NCI-H2196 (cell line): ENCODE results near the gene SPEM2.

Experiments used
- DNase-seq: peaks from one replicate; lab custom pipeline; 2025; ENCODE audit not compliant: unreplicated experiment; lab: John Stamatoyannopoulos, UW

SPEM2 gene

DNA sequence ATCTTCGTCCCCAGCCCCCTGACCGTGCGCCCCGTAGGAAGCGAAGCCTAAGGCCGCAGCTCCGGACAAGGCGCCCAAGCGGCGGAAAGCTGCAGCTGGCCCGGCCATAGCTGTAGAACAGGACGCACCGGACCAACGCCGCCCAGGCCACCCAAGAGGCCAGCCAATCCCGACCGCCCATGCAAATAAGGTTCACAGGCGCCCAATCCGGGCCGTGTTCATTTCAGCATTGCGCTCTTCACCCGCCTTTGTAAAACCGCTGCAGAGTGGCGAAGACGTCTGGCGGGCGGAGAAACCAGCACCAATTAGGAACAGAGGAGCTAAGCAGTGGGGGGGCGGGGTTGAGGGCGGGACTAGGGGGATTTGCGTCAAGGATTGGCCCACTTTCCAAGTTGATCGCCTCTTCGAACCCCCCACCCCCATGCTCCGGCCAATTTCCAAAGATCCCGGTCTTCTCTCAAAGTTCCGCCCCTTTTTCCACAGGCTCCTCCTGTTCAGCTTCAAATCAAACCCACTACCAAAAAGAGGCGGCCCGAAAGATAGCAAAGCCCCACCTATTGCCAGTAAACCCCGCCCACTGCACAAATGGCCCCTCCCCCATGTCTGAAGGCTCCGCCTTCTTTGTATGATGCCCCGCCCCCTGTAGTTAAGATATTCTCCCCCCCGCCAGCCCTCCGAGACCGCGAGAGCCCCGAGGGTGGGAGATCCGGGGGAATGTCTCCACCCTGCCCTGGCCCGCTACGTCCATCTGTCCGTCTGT is 21.3 kb upstream of the SPEM2 start, which contains the start of gene TMEM256:
TMEM256 (minus strand) TSS at position 121 of the 760 bp plus-strand sequence; CDS start at position 108, 13 bp downstream.
- peak; percentile 87 for DNase-seq

DNA sequence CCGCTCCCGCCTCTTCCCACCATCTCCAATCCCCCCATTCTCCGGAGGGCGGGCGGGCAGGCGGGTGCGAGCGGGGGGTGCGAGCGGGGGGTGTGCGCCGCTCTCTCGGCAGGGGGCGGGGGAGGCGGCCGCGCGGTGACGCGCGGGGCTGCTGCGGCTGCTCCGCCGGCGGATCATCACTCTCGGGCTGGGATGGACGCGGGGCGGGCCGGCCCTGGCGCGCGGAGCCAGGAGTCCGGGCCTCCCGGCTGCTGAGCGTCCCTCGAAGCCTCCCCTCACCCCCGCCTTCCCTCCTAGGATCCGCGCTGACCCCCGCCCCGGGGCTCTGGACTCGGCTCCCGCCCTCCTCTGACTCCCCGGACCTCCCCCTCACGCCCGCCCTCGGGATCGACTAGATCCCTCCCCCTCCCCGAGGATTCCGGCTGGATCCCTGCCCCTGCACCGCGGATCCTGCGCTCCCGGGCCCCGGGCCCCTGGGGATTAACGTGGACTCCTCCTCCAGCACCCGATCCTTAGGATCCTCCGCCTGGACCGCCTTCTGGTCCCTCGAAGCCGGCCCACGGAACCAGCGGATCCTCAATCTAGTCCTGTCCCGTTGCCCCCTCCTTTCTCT is 20.6 kb upstream of the SPEM2 start:
- peak; percentile 52 for DNase-seq

DNA sequence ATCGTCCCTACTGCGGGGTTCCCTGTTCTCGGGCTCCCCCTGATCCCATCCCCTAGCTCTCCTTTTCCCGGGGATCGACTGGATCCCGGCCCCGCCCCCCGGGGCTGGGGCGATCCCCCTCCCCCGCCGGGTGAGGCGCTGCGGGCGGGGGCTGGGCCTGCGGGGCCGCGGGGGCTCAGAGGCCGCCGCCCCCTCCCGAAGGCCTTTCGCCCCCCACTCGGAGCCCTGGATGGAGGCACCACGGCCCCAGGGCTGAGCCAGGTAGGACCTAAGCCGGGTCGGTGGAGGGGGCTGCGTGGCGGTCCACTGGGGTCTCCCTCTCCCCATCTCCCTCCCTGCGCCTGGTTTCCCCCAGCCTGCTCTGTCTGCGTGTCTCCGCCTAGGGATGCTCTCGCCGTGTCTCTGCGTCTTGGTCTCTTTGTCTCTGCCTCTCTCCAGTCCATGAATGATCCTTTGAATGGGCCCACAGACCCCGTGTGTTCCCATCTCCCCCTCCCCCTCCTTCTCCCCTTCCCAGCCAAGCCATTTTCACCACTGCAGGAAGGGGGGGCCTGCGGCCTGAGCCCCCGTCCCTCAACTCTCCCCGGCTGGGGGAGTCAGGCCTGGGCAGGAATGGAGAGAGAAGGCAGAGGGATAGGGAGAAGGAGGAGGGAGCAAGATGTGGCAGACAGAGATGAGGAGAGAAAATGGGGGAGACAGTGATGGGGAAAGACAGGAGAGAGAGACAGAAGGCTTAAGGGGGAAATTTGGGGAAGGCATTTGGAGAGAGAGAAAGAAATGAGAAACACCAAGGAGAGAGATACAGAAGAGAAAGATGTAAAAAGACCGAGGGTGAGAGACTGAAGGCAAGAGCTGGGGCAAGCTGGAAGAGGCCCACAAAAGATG is 19.8 kb upstream of the SPEM2 start:
- no peak for DNase-seq

DNA sequence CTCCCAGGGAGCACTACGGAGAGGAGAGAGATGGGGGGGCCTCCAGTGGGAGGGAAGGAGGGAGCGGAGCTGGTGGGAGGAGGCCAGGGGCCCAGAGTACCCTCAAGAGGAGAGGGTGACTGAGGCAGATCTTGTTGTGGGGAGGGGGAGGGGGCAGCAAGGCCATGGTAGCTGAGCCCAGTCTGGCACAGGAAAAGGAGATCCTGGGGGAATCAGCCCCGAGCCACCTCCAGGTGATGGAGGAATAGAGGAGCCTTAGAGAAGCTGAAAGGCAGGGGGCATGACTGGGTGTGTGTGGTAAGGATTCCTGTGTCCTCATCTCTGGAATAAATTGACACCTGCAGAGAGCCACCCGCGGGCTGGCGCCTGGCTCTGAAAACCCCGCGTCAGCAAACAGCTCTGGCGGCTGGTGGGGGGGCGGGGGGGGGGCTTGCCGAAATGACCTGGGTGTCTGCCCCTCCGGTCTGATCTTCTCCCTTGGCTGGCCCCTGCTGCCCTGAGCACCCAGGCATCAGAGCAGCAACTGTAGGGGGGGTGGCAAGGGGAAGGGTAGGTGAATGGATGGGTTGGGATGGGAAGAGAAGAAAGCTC is 19.1 kb upstream of the SPEM2 start:
- no peak for DNase-seq

DNA sequence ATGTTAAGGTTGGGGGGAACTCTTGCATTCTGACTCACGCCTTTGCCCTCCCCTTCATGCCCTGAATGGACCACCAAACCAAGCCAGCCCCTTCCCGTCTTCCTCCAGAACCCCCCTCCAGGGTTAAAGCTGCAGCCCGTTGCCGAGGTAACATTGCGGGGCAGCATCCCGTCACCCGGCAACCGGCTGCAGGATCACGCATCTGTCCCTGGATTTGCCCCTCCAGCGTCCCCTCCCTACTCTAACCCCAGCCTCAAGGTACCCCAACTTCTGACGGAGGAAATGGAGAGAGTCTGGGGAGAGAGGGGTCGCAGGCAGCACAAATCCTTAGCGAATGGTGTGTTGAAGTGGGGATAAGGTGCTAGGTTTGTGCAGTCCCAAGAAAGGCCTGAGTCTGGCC is 18.3 kb upstream of the SPEM2 start:
- no peak for DNase-seq

DNA sequence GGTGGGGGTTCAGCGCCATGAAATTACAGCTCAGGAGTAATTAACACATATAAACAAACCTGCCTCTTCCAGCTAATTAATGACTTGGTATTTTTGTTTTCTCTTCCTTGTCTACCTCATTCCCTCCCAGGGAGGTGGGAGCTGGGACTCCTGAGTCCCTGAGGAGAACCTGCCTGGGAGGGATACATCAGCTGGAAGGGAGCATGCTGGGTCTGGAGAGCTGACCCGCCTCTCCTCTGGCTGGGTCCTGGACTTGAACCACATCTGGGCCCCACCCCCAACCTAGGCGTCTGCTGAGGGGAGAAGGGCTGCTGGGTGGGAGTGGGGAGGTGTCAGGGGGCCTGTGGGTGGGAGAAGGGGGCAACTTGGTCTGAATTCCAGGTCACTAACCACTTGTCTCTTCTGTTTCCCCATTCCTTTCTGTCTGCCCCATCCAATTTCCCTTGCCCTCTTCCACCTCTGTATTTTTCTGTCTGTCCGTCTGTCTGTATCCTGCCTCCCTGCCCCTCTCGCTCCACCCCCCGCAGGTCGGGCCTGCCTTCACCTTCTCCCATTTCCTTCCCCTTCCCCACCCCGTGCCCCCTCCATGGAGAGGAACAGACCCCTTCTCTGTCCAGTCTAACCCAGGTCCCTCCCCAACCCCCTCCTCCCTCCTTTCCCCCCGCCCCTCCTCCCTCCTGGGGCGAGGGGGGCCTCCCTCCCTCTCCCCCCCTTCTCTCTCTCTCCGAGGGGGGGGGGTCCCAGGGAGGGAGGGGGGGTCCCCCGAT is 17.7 kb upstream of the SPEM2 start, which contains the start of gene NLGN2:
NLGN2 (plus strand) TSS at position 361 of the 767 bp plus-strand sequence. CDS start 411 bp downstream, outside the sequence.
- no peak for DNase-seq

DNA sequence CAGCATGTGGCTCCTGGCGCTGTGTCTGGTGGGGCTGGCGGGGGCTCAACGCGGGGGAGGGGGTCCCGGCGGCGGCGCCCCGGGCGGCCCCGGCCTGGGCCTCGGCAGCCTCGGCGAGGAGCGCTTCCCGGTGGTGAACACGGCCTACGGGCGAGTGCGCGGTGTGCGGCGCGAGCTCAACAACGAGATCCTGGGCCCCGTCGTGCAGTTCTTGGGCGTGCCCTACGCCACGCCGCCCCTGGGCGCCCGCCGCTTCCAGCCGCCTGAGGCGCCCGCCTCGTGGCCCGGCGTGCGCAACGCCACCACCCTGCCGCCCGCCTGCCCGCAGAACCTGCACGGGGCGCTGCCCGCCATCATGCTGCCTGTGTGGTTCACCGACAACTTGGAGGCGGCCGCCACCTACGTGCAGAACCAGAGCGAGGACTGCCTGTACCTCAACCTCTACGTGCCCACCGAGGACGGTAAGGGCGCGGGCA is 17.1 kb upstream of the SPEM2 start:
- no peak for DNase-seq

DNA sequence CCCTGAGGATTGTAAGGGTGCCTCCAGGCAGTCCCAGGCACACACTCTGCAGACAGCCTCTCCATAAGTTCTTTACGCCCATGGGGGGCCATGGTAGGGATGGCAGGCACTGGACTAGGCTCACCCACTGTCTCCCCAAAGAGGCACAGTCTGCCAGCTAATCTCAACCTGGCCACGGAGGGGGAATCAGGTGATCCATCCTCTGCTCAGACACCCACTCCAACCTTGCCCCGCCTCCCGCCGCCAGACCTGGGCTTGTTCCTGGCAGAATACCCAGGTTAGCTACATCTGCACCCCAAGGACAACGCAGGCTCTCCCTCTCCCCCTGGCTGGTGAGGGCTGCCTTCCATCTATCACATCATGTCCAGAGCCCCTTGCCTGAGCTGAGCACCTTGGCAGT is 16.6 kb upstream of the SPEM2 start:
- DNase-seq = no peak

DNA sequence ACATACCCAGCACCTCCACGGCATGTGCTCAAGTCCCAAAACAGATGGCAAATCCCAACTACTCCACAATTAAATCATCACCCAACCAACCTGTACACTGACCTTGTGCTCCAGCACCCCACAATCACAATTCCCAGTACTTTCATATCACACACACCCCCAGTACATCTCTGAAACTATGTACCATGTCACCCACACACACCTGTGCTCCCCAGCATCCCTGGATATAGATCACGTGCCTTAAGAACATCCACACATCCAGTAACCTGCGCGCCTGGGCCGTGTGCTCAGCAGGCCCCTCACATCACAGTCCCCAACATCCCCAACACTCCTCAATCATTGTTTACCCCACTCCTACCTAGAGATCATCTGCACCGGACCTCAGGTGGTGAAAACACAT is 15.7 kb upstream of the SPEM2 start:
- no peak for DNase-seq

DNA sequence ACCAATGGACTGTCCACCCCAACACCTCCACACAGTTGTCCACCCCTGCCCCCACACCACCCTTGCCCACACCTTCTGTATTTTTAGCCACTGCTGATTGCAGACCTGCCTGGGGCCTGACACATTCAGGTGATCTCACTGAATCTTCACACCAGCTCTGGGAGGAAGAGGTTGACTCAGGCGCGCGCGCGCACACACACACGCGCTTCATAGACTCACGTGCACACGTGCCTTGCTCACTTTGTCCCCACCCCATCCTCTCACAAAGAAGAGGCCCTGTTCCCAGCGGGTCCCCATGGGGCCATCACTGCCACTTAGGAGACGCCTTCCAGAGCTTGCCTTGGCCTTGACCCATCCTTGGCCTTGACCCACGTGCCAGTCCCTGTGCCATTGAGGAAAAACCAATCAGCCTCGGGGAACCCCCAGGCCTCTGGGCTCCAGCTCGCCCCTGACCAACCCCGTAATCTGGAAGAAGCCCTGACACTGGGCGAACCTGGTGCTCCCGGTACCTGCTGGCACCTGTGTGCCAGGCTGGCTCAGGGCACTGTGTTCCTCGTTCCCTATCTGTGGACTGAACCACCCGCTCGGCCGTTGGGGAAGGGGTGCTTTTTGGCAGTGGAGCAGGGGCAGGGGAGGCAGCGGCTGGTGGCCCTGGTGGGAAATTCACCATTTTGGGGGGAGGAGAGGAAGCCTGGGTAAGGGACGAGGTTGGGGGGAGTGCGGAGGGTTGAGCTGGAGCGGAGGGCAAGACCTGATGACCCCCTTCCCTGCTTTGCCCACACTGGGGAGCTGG is 14.6 kb upstream of the SPEM2 start:
- no peak for DNase-seq

DNA sequence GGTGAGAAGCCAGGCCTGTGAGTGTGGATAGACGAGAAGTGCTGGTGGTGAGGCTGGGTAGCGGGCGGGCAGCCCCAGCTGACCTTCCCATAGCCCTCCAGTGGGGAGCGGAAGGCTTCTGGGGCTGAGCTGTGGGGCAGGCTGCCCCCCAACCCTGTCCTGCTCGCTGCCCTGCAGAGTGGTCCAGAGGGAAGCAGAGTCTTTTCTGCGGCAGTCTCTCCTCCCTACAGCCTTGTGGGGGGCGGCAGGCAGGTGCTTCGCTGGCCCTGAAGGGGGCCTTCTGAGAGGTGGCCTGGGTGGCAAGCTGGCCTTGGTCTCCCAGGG is 14.0 kb upstream of the SPEM2 start:
- DNase-seq = no peak

DNA sequence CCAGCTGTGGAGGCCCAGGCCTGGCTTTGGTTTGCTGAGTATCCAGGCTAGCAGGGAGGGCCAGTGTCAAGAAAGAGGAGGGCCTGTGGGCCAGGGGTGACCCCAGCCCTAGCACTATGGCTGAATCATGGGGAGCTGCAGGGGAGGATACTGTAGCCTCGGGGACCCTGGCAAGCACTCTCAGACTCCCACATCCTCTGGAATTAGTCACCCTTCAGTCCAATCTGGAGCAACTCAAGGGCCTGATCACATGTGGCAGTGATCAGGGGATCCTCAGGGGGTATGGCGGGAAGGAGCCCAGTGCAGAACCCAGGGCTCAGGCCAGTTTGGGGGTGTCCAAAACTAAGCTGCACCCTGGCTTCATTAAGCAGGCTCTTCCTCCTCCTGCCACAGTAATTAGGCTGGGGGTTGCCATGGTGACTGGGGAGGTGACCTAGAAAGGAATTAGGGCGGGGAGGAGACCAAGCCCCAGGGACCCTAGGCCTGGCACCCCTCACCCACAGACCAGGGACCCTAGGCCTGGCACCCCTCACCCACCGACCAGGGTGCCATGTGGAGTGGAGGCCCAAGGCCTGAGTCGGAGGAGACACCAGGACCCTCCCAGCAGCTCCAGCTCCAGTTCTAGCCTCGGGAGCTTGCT is 11.9 kb upstream of the SPEM2 start:
- DNase-seq = no peak

DNA sequence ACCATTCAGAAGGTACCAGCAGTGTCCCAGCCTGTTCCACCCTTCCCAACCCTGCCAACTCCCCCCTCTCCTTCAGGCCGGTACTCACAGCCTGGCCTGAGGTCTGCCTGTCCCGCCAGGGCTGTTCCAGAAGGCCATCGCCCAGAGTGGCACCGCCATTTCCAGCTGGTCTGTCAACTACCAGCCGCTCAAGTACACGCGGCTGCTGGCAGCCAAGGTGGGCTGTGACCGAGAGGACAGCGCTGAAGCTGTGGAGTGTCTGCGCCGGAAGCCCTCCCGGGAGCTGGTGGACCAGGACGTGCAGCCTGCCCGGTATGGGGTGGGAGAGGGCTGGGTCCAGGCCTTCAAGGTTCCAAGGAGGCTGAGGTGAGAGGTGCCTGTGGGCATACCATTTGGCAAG is 10.6 kb upstream of the SPEM2 start:
- no peak for DNase-seq

DNA sequence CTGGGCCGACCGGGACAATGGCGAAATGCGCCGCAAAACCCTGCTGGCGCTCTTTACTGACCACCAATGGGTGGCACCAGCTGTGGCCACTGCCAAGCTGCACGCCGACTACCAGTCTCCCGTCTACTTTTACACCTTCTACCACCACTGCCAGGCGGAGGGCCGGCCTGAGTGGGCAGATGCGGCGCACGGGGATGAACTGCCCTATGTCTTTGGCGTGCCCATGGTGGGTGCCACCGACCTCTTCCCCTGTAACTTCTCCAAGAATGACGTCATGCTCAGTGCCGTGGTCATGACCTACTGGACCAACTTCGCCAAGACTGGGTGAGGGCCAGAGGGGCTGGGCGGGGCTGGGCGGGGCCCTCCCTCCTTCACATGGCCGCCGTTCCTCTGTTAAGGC is 9.6 kb upstream of the SPEM2 start:
- DNase-seq = no peak

DNA sequence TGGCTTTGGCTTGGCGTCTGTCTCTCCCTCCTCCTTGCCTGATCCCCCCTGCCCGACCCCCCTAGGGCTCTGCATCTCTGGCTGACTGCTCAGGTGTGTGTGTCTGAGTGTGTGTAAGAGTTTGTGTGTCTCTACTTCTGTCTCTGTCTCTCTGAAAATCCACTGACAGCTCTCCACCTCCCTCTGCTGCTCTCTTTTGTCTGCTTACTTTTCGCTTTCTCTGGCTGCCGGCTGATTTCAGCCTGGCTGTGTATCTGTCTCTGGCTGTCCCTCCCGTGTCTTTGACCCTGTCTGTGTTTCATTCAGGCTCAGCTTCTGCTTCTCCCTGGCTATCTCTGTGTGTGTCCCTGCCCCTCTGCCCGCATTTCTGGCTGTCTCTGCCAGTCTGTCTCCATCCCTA is 9.1 kb upstream of the SPEM2 start:
- no peak for DNase-seq

DNA sequence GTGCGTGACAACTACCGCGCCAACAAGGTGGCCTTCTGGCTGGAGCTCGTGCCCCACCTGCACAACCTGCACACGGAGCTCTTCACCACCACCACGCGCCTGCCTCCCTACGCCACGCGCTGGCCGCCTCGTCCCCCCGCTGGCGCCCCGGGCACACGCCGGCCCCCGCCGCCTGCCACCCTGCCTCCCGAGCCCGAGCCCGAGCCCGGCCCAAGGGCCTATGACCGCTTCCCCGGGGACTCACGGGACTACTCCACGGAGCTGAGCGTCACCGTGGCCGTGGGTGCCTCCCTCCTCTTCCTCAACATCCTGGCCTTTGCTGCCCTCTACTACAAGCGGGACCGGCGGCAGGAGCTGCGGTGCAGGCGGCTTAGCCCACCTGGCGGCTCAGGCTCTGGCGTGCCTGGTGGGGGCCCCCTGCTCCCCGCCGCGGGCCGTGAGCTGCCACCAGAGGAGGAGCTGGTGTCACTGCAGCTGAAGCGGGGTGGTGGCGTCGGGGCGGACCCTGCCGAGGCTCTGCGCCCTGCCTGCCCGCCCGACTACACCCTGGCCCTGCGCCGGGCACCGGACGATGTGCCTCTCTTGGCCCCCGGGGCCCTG is 8.3 kb upstream of the SPEM2 start:
- no peak for DNase-seq

DNA sequence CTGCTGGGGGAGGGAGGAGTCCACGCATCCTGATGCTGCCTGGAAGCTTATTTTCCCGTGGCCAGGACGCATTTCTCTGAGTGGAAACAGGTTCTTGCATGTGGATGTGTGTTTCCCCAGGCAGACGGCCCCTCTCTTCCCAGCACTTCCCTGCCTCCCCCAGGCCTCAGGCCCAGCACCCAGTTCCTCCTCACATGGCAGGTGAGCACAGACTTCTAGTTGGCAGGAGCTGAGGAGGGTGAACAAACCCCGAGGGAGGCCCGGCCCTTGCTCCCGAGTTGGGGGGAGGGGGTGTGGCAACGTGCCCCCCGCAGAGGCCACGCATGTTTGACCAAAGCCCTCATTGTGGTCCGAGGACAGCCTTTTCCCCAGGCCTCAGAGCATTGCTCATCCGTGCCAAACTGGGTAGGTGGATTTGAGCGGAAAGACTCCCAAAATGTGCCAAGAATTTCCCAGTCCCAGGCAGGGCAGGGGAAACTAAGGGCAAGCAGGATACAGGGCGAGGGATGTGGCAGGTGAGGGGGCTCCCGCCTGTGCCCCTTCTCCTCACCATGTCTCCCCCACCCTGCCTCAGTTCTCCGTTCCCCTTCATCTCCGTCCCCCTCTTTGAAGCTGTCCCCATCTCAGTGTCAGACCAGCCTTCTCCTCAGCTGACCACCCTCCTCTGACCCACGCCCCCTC is 6.8 kb upstream of the SPEM2 start:
- DNase-seq = no peak
